AML-193 (cell line): ENCODE results near the gene THG1L.
"Not testable (repeated sequence)": the region's sequence is repeated elsewhere in the genome, so short reads cannot be mapped to it uniquely, and the experiment has no call there.

Source experiments
- DNase-seq, 2 experiments: peaks; one replicate each; lab custom pipeline; 2025; lab: John Stamatoyannopoulos, UW

Gene THG1L

DNA sequence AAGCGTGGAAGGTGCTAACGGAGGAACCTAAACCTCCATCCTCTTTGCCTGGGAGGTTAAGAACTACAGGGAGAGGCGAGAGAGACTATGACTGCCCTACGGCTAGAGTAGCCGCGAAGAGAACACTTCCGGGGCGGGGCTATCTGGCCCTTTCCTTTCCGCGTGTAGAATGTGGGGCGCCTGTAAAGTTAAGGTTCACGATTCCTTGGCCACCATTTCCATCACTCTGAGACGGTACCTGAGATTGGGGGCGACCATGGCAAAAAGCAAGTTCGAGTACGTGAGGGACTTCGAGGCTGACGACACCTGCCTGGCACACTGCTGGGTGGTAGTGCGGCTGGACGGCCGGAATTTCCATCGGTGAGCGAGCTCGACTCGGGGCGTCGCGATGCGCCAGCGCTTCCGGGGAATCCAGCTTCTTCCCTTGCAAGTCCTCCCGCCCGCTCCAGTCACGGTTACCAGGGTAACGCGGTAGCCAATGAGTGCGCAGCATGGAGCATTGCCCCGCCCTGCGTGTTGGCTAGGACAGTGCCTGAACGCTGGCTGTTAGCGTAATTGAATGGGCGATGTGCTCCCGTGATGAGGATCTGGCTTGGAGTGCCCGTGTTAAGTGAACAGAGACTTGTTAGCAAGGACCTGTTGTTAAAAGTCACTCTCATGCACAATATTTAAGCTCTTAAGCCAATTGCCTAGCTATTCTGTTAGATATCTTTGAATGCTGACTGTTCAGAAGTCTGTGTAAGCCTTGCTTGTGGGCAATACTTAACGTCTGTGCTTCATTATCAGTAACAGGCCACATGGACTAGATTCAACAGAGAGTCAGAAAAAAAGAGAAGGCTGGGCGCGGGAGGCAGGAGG lies at the start of gene THG1L:
Gene THG1L, plus strand, starts transcription at position 149 of the 858 bp plus-strand sequence. Its CDS starts 21 bp downstream, at position 170.
- peak; percentile 86 to 89 for DNase-seq

- no peak for DNase-seq
Measured at GRCh38 chr5:157682257-157682656, 49.0 kb upstream of the THG1L start.

DNA sequence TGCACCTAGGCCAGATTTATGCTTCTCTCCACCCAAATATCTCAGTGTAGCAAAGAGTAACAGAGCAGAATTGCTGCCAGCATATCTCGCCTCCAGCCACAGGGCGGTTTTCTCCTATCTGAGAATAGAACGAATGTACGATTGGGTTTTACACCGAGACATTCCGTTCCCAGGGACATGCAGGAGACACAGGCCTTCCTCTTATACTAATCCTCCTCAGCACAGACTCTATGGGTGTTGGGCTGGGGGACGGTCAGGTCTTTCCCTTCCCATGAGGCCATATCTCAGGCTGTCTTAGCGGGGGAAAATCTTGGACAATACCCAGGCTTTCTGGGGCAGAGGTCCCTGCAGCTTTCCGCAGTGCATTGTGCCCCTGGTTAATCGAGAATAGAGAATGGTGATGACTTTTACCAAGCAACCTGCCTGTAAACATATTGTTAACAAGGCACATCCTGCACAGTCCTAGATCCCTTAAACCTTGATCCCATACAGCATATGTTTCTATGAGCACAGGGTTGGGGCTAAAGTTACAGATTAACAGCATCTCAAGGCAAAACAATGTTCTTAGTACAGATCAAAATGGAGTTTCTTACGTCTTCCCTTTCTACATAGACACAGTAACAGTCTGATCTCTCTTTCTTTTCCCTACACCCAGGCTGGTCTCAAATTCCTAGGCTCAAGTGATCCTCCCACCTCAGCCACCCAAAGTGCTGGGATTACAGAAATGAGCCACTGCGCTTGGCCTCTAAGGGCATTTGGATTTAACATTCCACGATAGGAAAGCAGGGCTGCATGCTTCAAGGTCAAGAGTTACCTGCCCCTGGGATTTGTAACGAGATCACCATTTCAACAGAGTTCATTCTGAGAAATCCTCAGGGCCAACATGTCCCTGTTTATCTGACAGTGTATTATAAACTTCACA lies 44.7 kb upstream of the THG1L start:
- not testable (repeated sequence) for DNase-seq

- no peak for DNase-seq
Measured at GRCh38 chr5:157687198-157687554, 44.0 kb upstream of the THG1L start.

DNA sequence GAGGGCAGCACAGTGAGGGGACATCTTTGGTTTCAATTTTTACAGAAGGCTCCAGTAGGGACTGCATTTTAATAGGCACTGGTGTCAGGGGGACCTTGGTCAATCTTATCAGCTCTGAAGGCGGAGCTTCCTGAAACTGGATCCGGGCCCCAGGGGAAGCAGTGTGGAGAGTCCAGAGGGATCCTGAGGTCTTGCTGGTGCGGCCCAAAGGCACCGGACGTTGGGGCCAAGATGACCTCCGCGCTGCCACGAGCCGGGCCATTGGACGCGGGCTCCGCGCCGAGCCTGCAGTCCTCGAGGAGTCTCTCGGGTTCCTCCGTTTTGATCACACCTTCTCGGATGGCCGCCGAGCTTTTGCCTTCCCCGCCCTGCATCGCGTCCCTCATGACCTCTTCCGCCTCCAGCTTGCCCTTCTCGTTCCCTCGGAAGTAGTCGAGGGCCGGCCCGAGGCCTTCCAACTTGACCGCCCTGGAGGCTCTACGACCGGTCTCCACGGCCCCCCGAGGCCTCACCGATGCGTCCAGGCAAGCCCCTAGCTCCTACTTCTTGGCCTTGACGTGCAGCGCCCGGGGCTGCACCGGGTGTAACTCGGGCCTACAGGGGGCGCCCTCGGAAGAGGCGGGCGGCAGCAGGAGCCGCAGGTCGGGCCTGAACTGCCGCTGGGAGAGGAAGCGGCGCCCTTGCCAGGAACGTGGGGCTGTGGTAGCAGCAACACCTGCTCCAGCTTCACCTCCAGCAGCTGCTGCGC lies 41.1 kb upstream of the THG1L start:
- no peak for DNase-seq

- DNase-seq, result no peak
Measured at GRCh38 chr5:157690690-157691433, 40.4 kb upstream of the THG1L start.

GRCh38 chr5:157693816-157694215 lies 37.4 kb upstream of the THG1L start:
- not testable (repeated sequence) for DNase-seq

DNA sequence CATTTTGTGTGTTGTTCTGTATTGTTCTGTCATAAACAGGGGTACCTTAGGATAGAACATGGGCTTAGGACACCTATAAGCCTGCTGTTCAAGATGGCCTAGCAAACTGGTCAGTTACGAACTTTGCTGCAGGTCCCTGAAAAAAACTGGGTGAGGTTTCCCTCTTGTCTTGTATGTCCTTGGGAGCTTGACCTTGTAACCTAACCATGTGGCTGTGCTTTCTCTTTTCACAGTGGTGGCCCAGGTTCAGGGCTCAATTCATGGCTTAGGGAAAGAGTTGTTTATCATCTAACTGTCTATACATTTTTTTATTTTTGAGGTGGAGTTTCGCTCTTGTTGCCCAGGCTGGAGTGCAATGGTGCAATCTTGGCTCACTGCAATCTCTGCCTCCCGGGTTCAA lies 35.1 kb upstream of the THG1L start:
- not testable (repeated sequence) for DNase-seq

DNA sequence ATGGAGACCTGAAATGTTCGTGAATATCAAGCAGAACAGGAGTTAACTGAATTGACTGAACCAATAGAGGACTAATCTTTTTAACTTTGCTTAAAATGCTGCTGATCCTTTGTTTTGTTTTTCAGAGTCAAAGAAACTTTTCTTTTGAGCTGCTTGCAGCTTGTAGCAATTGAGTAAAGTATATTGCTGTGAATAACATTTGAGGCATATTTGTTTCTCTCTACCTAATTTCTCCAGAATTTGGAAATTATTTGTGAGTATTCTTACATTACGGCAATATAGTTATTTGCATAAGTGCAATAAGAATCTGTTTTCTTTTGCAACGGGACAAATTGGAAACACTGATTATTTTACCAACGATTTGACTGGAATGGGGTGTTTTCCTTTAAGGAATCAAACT lies 32.5 kb upstream of the THG1L start:
- not testable (repeated sequence) for DNase-seq

GRCh38 chr5:157703736-157704135 lies 27.5 kb upstream of the THG1L start:
- DNase-seq, result no peak

- DNase-seq, result no peak
Measured at GRCh38 chr5:157708866-157709265, 22.4 kb upstream of the THG1L start.

GRCh38 chr5:157709346-157709745 lies 21.9 kb upstream of the THG1L start:
- no peak for DNase-seq

- no peak for DNase-seq
Measured at GRCh38 chr5:157710431-157710830, 20.8 kb upstream of the THG1L start.

DNA sequence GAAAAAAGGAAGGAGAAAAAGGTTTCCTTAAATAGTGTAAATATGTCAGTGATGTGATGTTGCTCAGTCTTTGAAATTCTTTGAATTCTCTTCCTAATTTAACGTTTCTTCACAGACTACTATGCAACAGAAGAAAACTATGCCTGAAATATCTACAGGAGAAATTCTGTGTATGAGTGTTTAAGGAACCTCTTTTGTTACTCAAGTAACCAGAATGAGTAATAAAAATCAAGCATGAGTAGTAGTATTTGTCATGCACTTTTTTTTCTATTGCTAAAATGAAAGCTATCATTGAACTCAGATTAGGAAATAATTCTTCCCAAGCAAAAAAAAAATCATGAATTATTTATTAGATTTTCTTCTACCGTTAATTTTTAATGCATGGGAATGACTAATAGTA lies 20.3 kb upstream of the THG1L start:
- DNase-seq, result no peak

GRCh38 chr5:157713830-157714595 lies 17.2 kb upstream of the THG1L start:
- no peak for DNase-seq

DNA sequence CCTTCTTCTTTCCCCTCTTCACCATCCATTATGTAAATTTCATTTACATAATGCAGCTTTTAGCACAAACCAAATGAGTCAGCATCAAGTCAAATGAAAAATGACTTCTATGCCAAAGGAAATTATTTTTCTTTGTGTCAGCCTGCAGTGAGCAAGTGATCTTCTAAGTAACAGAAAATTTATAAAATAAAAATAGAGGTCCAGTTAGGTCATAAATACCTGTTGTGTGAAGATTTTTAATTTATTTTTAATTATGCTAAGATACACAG lies 16.7 kb upstream of the THG1L start:
- no peak for DNase-seq

- peak; percentile 29 to 43 for DNase-seq
Measured at GRCh38 chr5:157718519-157718918, 12.7 kb upstream of the THG1L start.

- no peak for DNase-seq
Measured at GRCh38 chr5:157719245-157719644, 12.0 kb upstream of the THG1L start.

DNA sequence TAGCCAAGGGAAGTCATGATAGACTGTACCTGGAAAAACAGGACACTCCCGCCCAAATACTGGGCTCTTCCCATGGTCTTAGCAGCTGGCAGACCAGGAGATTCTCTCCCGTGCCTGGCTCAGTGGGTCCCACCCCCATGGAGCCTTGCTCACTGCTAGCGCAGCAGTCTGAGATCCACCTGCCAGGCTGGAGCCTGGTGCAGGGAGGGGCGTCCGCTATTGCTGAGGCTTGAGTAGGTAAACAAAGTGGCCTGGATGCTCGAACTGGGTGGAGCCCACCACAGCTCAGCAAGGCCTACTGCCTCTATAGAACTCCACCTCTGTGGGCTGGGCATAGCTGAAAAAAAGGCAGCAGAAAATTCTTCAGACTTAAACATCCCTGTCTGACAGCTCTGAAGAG lies 10.1 kb upstream of the THG1L start:
- no peak for DNase-seq

DNA sequence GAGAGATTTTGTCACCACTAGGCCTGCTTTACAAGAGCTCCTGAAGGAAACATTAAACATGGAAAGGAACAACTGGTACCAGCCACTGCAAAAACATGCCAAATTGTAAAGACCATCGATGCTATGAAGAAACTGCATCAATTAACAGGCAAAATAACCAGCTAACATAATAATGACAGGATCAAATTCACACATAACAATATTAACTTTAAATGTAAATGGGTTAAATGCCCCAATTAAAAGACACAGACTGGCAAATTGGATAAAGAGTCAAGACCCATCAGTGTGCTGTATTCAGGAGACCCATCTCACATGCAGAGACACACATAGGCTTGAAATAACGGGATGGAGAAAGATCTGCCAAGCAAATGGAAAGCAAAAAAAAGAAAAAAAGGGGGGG lies 8.3 kb upstream of the THG1L start:
- DNase-seq, result not testable (repeated sequence)

- not testable (repeated sequence) for DNase-seq
Measured at GRCh38 chr5:157726607-157727006, 4.6 kb upstream of the THG1L start.
